NCI-H1694 treated with DMSO at 0.1 percent for 48 hours (cell line): ENCODE results near the gene ZBTB20.

Experiments
- DNase-seq: peaks from one replicate; lab custom pipeline; 2025; lab: John Stamatoyannopoulos, UW

The ZBTB20 gene

DNA sequence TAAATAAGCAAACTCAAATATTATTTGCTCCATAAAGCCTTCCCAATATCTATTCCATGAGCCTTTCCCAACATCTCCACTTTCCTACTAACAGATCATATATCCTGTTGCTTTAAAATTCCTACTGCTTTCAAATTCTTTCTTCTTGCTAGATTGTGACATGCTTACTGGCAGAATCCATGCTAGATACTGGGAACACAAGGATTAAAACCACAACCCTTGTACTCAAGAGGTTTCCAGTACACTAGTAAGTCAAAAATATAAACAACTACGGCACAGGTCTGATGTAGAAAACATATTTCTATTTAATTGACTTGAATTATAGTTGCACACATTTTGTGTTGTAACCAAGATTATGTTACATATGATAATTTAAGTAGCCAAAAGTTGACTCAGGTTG, 275.0 kb downstream of the ZBTB20 start:
- no peak for DNase-seq

DNA sequence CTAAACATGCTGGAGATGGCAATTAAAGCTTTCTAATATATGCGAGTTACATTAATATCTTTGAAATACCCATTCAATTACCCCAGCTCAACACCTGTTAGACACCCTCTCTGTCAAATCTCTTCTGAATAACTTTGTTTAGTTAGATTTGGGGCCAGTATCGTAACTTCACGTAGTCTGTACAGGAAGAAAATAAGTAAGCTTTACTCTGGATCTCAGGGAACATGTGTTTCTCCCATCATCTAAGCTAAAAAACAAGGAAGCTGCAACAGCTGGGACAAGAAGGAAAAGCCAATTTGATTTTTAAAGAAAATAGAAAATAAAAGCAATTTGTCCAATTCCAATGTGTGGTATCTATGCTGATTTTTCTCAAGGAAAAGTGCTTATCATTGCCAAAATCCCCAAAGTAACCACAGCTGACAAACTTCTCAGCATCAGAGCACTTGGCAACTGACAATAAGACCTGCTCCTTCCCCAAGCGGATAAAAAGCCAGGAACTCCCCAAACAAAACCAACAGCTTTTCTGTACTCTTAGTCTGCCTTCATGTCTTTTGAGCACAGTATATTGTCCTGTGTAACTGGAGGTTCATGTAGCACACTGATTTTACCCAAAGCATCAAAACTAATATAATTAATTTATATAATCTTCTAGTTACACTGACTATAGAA, 279.1 kb downstream of the ZBTB20 start:
- DNase-seq = no peak

DNA sequence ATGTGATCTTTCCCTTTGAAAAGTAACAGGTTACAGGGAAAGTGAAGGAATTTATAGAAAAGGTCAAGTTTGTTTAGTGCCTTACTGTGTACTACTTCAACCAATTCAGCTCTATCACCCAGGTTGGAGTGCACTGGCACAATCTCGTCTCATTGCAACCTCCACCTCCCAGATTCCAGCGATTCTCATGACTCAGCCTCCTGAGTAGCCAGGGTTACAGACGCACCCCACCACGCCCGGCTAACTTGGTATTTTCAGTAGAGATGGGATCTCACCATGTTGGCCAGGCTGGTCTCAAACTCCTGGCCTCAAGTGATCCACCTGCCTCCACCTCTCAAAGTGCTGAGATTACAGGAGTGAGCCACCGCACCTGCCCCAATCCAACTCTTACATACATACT, 279.7 kb downstream of the ZBTB20 start:
- DNase-seq = no peak

- DNase-seq = no peak
Measured at GRCh38 chr3:114866430-114866829, 280.7 kb downstream of the ZBTB20 start.

GRCh38 chr3:114864970-114865369, 282.1 kb downstream of the ZBTB20 start:
- DNase-seq = no peak

DNA sequence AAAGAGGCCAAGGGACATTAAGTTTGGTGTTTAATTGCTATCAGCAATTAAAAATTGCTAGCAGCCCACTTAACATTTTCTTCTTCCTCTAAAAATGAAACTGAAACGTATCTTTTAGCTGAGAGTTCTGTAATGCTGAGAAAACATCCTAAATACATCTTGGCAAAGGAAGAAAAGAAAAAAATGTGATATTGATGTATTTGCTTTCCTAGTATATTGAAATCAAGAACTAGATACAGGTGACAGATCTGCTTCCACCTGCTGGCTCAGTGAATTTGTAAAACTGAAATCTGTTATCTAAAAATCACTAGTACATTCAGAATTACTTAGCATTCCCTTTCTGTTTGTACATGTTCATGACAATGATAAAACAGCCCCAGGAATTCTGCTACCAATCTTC, 283.2 kb downstream of the ZBTB20 start:
- DNase-seq = no peak

GRCh38 chr3:114861666-114862065, 285.4 kb downstream of the ZBTB20 start:
- no peak for DNase-seq

- no peak for DNase-seq
Measured at GRCh38 chr3:114860531-114860930, 286.6 kb downstream of the ZBTB20 start.

DNA sequence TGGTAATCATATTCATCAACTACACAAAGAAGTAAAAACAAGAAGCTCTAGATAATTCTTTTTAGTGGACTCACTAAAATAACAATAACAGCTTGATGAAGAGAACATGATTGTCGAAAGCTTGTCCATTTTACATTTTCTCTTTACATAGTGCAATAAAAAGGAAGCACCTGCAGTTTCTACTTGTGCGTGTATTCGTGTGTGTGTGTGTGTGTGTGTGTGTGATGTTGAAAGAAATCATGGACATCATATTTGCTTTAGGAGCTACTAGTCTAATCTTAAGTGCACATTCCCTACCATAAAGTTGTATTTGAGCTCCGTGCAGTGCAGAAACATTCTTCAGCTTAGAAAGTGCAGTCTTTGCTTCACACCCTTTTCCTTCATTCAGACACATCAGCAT, 288.8 kb downstream of the ZBTB20 start:
- DNase-seq = no peak

GRCh38 chr3:114857299-114857701, 289.8 kb downstream of the ZBTB20 start:
- no peak for DNase-seq

DNA sequence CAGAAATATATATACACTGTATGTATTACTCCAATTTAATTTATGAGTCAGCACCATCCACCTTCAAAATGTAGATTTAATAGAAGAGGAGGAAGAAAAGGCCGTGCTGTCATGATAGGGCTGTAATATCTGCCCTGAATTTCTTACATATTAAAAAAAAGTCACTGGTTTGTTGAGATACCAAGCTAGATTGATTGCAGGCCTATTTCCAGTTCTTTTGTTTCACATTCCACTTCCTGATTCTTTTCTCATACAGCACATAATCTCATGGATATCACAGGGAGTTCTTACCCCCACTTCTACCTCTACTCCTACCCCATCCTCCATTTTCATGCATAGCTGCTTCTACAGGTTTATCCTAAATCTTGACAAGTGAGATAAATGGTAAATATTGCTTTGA, 290.3 kb downstream of the ZBTB20 start:
- DNase-seq = no peak

- DNase-seq = no peak
Measured at GRCh38 chr3:114855839-114856238, 291.2 kb downstream of the ZBTB20 start.

- DNase-seq = no peak
Measured at GRCh38 chr3:114852966-114853365, 294.1 kb downstream of the ZBTB20 start.

GRCh38 chr3:114850898-114851297, 296.2 kb downstream of the ZBTB20 start:
- no peak for DNase-seq

DNA sequence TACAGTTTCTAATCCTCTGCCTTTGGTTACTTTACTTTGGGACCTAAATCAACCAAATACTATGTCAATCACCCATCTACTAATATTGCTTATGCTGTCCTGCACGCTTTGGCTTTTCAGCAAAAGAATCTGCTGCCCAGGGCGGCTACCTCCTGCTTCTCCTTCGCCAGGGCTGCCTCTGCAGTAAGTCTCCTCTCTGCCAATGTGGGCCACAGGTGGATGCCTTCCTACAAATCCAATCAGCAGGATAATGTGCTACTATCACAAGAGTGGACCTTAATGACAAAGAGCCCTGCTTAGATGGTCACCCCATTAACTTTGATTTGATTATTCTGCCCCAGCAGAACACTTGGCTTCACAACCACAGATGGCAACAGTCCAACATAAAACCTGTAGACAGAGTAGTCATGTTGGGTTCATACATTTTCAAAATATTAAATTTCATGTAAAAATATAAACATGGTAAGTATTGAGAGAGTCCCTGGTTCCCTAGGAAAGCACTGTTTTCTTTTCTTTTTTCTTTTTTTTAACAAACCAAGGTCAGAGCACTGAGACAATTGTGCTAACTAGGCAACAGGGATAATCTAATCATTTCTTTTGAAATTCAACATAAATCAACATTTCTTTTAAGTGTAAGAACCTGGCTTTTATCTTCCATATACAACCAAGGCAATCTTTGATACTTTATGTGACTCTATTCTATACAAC, 298.3 kb downstream of the ZBTB20 start:
- peak; percentile 51 for DNase-seq

- no peak for DNase-seq
Measured at GRCh38 chr3:114848082-114848481, 299.0 kb downstream of the ZBTB20 start.

- DNase-seq = no peak
Measured at GRCh38 chr3:114847564-114847963, 299.5 kb downstream of the ZBTB20 start.

DNA sequence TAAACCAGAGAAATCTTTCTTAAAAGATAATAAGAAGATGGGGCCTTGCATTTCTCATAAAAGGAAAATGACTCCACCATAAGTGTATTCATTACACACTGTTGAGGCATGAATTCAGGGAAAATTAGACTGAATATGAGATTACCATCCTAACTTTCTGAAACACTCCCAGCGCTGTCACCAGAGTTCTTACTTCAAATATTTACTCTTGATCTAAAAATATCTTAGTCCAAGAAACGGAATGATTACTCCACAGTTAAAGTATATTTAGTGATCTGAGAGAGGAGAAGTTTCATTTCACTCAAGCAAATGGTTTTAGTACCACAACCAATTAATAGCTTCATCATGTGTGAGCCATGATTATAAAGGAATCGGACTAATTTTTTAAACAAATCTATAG, 300.3 kb downstream of the ZBTB20 start:
- DNase-seq = no peak

DNA sequence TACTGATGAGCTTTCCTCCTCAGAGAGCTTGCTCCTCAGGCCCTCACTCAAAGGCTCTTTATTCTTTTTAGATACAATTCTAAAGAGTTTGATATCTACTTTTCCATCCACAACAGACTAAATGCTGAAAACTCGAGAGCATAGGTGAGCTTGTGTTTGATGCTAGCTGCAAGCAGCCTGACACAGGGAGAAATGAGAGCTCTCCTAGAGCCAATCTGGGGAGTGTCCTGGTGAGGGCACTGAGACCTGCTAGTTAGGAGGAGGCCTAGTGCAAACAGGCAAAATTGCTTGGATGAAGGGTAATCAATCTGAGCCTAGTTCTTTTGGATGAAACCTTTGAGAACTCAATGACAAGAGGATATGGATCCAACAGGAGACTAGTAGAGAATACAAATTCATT, 300.8 kb downstream of the ZBTB20 start:
- DNase-seq = no peak

GRCh38 chr3:114841515-114841914, 305.6 kb downstream of the ZBTB20 start:
- DNase-seq = no peak

DNA sequence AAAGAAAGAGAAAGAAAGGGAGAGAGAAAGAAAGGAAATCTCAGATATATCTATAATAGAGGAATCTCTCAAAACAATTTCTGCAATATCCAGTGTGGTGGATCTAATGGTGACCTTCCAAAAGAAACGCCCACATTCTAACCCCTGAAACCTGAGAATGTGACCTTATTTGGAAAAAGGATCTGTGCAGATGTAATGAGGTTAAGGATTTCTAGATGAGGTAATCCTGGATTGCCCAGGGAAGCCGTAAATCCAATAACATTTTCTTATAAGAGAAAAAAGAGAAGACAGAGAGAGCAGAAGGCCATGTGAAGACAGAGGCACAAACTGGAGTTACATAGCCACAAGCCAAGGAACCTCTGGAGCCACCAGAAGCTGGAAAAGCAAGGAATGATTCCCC, 307.6 kb downstream of the ZBTB20 start:
- DNase-seq = no peak

GRCh38 chr3:114838025-114838424, 309.1 kb downstream of the ZBTB20 start:
- DNase-seq = no peak

GRCh38 chr3:114834175-114834940, 312.7 kb downstream of the ZBTB20 start:
- no peak for DNase-seq
